Measurements from ENCODE around the gene POU5F1. TPM values are rescaled to one million over a fixed set of nuclear protein-coding genes. Genes with fewer than 3 reads are reported as not detected.

POU5F1 gene
- total RNA-seq, 1 experiment from 2014 or later, result not detected

GRCh38 chr6:31178143-31179041 is 7.9 kb upstream of the POU5F1 start:
- Histone ChIP-seq H3K4me1 (ENCODE audit: insufficient read depth, low read length) (no peaks in the 10 kb centered on the region), H3K9me2 (replicated peaks; ENCODE audit: low read length) (no peaks in the 10 kb centered on the region), H3K4me3 (ENCODE audit: low read length) (no peak overlapping the region), H3K27me3 (ENCODE audit: low read length) (no peaks in the 10 kb centered on the region), H3K9ac (ENCODE audit: low read length) (no peak overlapping the region), H3K79me2 (ENCODE audit: low read length) (no peaks in the 10 kb centered on the region), H3K27ac (ENCODE audit: low read length) (no peak overlapping the region), H3K9me3 (ENCODE audit: low read length) (no peaks in the 10 kb centered on the region), H3K4me2 (ENCODE audit: low read length) (no peak overlapping the region), H3K36me3 (ENCODE audit: low read depth, low read length) (no peaks in the 10 kb centered on the region), H3F3A (ENCODE audit: low read length, unreplicated experiment) (no peaks in the 10 kb centered on the region), H4K20me1 (ENCODE audit: low read length) (no peaks in the 10 kb centered on the region), H2AFZ (ENCODE audit: low read length) (no peak overlapping the region)
- CTCF ChIA-PET, result no interaction called here
- intact Hi-C loops (cut with micrococcal nuclease), result no loop called here
- ATAC-seq (no peak), DNase-seq (no peak)
- BruUV-seq (replicated peaks), result no TSS peak
- POLR2A ChIA-PET (ENCODE audit: unreplicated experiment), result no interaction called here
- TF ChIP-seq EZH2 (IDR thresholded peaks at IDR 0.05; ENCODE audit: low read length, unreplicated experiment), result no peak
- no peak for TF ChIP-seq CTCF (conservative IDR thresholded peaks at IDR 0.05; ENCODE audit: low read depth, low read length)
- no peak for TF ChIP-seq EZH2phosphoT487 (IDR thresholded peaks at IDR 0.05; ENCODE audit: borderline replicate concordance, low read length)

- no peaks in the 10 kb centered on the region for H3K9me3 ChIP-seq (ENCODE audit: low read length)
- H4K20me1 ChIP-seq (ENCODE audit: low read length), result no peaks in the 10 kb centered on the region
- BruUV-seq (replicated peaks), result no TSS peak
- H3F3A ChIP-seq (ENCODE audit: low read length, unreplicated experiment), result no peaks in the 10 kb centered on the region
- no peaks in the 10 kb centered on the region for H3K9me2 ChIP-seq (replicated peaks; ENCODE audit: low read length)
- H3K36me3 ChIP-seq (ENCODE audit: low read depth, low read length), result no peaks in the 10 kb centered on the region
- H3K9ac ChIP-seq (ENCODE audit: low read length), result no peak overlapping the region
- H3K4me3 ChIP-seq (ENCODE audit: low read length), result no peak overlapping the region
- no peak overlapping the region for H3K4me2 ChIP-seq (ENCODE audit: low read length)
- ATAC-seq, result no peak
- H3K79me2 ChIP-seq (ENCODE audit: low read length), result no peaks in the 10 kb centered on the region
- POLR2A ChIA-PET (ENCODE audit: unreplicated experiment), result interaction anchor here (0.6 kb wide), 1 partner anchor 44 kb away, joined by 3 read pairs; no protein-coding TSS in a partner anchor
- CTCF ChIA-PET, result no interaction called here
- intact Hi-C loops (cut with micrococcal nuclease), result no loop called here
- H2AFZ ChIP-seq (ENCODE audit: low read length), result no peak overlapping the region
- H3K4me1 ChIP-seq (ENCODE audit: insufficient read depth, low read length), result no peaks in the 10 kb centered on the region
- H3K27me3 ChIP-seq (ENCODE audit: low read length), result no peaks in the 10 kb centered on the region
- no peak overlapping the region for H3K27ac ChIP-seq (ENCODE audit: low read length)
- DNase-seq, result no peak
- no peak for TF ChIP-seq CTCF (conservative IDR thresholded peaks at IDR 0.05; ENCODE audit: low read depth, low read length)
- no peak for TF ChIP-seq EZH2 (IDR thresholded peaks at IDR 0.05; ENCODE audit: low read length, unreplicated experiment)
- TF ChIP-seq EZH2phosphoT487 (IDR thresholded peaks at IDR 0.05; ENCODE audit: borderline replicate concordance, low read length), result no peak
Measured at GRCh38 chr6:31175971-31176370, 5.5 kb upstream of the POU5F1 start.

GRCh38 chr6:31174378-31174777 is 3.9 kb upstream of the POU5F1 start:
- H3K79me2 ChIP-seq (ENCODE audit: low read length), result no peaks in the 10 kb centered on the region
- H3K9ac ChIP-seq (ENCODE audit: low read length), result no peak overlapping the region
- ChIA-PET CTCF (interaction anchor here (0.6 kb wide), 1 partner anchor 523 kb away, joined by 4 read pairs; no protein-coding TSS in a partner anchor), POLR2A (ENCODE audit: unreplicated experiment) (no interaction called here)
- H2AFZ ChIP-seq (ENCODE audit: low read length), result no peak overlapping the region
- ATAC-seq, result no peak
- no TSS peak for BruUV-seq (replicated peaks)
- intact Hi-C loops (cut with micrococcal nuclease), result no loop called here
- no peaks in the 10 kb centered on the region for H3K27me3 ChIP-seq (ENCODE audit: low read length)
- H3K9me2 ChIP-seq (replicated peaks; ENCODE audit: low read length), result no peaks in the 10 kb centered on the region
- TF ChIP-seq EZH2 (IDR thresholded peaks at IDR 0.05; ENCODE audit: low read length, unreplicated experiment) (no peak), CTCF (conservative IDR thresholded peaks at IDR 0.05; ENCODE audit: low read depth, low read length) (no peak), EZH2phosphoT487 (IDR thresholded peaks at IDR 0.05; ENCODE audit: borderline replicate concordance, low read length) (no peak)
- H3K9me3 ChIP-seq (ENCODE audit: low read length), result no peaks in the 10 kb centered on the region
- H3K4me1 ChIP-seq (ENCODE audit: insufficient read depth, low read length), result peaks cover 2% of the 10 kb centered on the region
- no peak overlapping the region for H3K4me3 ChIP-seq (ENCODE audit: low read length)
- no peaks in the 10 kb centered on the region for H3F3A ChIP-seq (ENCODE audit: low read length, unreplicated experiment)
- DNase-seq, result no peak
- H4K20me1 ChIP-seq (ENCODE audit: low read length), result no peaks in the 10 kb centered on the region
- no peak overlapping the region for H3K27ac ChIP-seq (ENCODE audit: low read length)
- no peak overlapping the region for H3K4me2 ChIP-seq (ENCODE audit: low read length)
- H3K36me3 ChIP-seq (ENCODE audit: low read depth, low read length), result no peaks in the 10 kb centered on the region
